ENCODE results near the gene AP4M1.

DNA sequence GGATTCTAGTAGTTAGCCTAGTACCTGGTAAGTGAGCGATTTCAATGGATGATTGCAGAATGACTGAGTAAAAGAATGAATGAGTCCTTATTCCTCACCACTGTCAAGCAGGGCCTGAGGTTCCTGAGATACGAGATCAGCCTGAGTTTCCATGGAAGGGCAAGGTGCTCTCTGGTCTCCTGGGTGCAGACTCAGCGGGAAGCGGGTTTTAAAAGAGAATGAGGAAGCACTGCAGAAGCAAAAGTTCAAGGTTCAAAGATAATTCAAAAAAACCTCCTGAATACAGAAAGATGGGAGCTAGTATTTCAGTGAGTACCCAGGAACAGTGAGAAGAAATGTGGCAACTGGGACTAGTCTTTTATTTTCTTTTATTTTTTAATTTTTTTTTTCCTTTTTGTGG, 24.2 kb upstream of the AP4M1 start:
- TF ChIP-seq, protein P1, sequence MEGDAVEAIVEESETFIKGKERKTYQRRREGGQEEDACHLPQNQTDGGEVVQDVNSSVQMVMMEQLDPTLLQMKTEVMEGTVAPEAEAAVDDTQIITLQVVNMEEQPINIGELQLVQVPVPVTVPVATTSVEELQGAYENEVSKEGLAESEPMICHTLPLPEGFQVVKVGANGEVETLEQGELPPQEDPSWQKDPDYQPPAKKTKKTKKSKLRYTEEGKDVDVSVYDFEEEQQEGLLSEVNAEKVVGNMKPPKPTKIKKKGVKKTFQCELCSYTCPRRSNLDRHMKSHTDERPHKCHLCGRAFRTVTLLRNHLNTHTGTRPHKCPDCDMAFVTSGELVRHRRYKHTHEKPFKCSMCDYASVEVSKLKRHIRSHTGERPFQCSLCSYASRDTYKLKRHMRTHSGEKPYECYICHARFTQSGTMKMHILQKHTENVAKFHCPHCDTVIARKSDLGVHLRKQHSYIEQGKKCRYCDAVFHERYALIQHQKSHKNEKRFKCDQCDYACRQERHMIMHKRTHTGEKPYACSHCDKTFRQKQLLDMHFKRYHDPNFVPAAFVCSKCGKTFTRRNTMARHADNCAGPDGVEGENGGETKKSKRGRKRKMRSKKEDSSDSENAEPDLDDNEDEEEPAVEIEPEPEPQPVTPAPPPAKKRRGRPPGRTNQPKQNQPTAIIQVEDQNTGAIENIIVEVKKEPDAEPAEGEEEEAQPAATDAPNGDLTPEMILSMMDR (IDR thresholded peaks at IDR 0.05), result no peak
- TF ChIP-seq POLR2A (IDR thresholded peaks at IDR 0.05; ENCODE audit: low read depth), result no peak
- no peak for TF ChIP-seq EP300 (IDR thresholded peaks at IDR 0.05)
- TF ChIP-seq POLR2AphosphoS5 (IDR thresholded peaks at IDR 0.05), result no peak
